Activated CD8-positive, alpha-beta memory T cell treated with anti-CD3 and anti-CD28 coated beads, Interleukin-2, amount 50 U/mL, for 24 hours (primary cell): ENCODE results near the gene CHDH.

Source experiments
- DNase-seq: peaks from one replicate; pipeline ENCODE4 v3.0.0-alpha.2; 2020; ENCODE audit errors: extremely low read depth

The CHDH gene

GRCh38 chr3:53808496-53808895, 37.7 kb downstream of the CHDH start:
- DNase-seq, result no peak

GRCh38 chr3:53807117-53807810, 39.0 kb downstream of the CHDH start:
- DNase-seq, result no peak

DNA sequence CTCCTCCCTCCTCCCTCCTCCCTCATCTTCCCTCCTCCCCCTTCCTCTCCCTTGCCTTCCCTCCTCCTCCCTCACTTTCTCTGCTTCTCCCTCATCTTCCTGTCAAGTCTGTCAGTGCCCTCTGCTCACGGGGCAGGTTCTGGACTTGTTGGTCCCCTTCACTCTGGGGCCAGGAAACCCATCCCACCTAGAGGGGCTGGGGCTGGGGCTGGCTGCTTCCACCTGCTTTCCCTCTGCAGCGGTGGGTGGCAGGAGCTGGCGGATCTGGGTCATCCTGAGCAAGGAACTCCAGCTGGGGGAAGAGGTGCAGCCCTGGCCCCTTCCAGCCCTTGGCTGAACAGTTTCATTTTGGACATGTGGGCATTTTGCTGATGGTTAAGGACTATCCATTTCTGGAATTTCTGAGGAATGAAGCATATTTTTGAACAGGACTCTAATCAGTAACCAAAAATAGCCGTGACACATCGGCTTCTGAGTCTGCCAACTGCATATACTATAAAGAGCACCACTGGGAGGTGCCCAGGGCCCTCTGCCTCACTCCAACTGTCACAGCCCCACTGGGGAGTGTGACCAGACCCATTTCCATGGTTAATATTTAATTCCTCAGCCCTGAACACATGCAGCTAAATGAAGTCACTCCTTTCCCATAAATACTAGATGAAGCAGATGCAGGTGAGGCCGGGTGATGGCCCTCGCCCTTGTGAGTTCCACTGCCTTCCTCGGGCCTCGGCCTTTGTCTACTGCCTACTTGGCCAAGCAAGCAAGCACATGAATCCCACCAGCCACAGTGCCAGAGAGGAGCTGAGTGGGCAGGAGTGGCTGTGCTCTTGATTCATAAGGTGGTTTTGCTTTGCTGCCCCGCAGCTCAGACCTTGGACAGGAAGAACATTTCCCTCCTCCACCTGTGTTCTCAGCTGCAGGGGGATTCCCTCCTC, 39.8 kb downstream of the CHDH start:
- DNase-seq, result no peak

- DNase-seq, result no peak
Observed at GRCh38 chr3:53805463-53806159, 40.6 kb downstream of the CHDH start.

DNA sequence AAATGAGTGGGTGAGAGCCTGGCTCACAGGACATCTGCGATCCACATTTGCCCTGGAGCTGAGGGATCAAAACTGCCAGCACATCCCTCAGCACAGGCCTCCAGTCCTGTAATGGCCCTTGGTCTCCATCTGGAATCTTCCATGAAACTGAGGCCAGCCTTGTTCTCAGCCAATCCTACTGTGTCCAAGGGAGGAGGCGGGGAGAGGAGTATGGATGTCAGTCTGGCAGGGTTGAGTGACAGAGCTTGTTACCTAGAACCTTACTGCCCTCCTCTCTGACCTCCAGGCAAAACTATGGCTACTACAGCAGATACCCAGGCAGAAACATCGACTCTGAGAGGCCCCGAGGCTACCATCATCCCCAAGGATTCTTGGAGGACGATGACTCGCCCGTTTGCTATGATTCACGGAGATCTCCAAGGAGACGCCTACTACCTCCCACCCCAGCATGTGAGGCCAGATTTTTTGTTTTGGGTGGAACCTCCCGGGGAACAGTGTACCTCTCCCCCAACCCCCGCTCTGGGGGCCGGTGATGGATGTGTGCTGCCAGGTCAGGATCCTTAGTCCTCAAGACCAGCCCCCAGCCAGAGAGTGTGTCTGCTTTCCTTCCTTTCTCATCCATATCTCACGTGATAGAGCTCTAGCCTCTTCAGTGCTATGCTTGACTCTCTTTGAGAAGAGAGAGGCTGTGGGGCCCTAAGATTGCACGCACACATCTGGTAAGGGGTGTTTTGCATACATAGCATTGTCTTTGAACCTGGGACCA, 41.3 kb downstream of the CHDH start:
- no peak for DNase-seq

GRCh38 chr3:53803816-53804695, 42.2 kb downstream of the CHDH start:
- DNase-seq, result no peak

- DNase-seq, result no peak
Observed at GRCh38 chr3:53803124-53803815, 42.9 kb downstream of the CHDH start.

DNA sequence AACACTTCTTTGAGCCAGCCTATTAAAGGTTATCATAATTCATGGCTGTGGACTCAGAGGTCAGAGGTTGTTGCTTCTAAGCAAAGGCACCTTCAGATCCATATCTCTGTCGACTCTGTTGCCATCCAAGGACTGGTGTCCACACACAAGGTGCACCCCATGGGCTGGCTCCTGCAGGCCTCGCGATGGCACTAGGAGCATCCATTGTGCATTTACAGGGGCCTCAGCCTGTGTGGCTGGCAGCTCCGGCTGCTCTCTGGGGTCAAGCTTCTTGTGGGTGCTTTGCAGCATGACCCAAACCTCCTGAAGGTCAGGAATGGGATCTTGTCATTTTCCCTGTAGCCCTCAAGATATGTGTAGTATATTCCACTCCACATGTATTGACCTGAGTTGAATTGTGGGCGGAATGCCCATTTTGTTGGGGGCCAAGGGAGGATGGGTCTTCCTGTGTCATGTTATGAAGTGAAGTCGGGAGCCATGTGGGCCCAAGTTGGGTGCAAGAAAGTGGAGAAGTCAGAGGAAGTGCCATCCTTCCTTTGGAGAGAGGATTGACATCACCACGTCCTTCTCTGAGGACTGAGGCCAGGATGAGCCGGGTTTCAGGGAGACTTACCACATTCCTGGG, 43.9 kb downstream of the CHDH start:
- DNase-seq, result no peak

GRCh38 chr3:53801319-53801718, 44.9 kb downstream of the CHDH start:
- no peak for DNase-seq

DNA sequence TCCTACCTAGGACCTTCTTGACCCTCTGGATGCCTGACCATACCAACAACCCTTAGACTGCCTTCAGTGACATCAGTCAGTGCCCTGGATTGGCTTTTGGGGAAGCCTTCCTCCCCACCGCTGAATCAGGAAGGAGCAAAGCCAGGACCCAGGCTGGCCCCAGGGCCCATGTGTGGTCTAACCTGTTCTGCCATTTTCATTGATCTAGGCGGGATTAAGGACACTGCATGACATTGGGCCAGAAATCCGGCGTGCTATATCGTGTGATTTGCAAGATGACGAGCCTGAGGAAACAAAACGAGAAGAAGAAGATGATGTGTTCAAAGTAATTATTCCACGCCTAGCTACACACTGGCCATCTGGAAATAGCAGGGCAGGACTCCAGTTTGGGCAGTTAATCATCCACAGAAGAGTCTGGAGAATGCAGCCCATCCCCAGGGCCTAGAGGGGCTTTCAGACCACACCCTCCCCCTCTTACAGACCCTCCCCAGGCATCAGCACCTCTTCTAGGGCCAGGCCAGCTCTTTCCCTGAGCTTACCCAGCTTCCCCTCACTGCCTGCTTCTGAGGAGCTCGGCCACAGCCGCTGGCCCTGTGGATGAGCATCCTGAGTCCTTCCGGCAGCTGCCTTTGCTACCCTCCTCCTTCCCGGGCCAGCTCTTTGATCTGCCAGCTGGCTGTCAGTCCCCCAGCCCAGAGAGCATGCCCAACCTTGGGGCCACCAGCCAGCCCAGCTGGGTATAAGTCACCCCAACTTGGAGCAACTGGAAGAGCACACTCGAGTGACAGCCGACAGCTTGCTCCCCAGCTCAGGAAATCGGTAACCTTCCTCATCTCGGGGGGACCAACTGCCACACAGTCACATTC, 45.9 kb downstream of the CHDH start:
- no peak for DNase-seq

DNA sequence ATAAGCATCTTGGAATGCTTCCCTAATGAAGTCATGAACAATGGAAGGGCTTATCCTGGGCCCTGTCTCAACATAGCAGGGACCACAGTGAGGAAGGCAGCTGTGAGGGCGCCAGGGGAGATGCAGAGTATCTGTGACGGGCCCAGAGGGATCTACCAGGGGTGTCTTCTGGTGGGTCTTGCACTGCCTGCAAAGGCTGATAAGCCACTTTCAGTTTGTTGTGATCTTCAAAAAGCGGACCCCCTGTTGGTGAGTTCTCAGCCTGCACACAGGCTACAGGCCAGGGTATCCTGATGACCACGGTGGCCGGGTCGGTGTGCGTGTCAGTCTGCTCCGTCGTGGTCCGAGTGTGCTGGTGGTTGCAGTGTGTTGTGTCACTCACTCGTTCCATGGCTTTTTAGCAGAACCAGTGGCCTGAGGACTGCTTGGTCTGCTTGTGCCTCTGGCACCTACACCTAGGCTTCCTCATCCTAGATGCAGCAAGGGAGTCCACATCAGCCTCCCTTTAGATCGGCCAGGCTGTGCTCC, 46.8 kb downstream of the CHDH start:
- DNase-seq, result no peak

DNA sequence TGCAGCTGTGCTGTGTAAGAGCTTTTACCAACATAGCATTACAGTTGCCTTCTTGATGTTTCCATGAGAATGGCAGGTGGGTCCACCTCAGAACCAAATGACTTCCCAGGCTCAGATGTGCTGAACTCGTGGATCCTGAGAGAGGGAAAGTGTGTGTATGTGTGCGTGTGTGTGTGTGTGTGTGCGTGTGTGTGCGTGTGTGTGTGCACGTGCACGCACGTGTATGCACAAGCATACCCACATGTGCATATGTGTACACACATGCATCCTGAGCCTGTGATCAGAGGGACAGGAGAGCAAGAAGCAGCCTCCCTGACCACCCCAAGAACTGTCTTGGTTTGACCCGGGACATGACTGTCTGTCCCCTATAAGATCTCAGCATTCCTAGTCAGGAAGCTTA, 48.1 kb downstream of the CHDH start:
- no peak for DNase-seq

GRCh38 chr3:53795789-53796560, 50.2 kb downstream of the CHDH start:
- no peak for DNase-seq

GRCh38 chr3:53795176-53795575, 51.0 kb downstream of the CHDH start:
- DNase-seq, result no peak

- no peak for DNase-seq
Observed at GRCh38 chr3:53794597-53794996, 51.6 kb downstream of the CHDH start.

DNA sequence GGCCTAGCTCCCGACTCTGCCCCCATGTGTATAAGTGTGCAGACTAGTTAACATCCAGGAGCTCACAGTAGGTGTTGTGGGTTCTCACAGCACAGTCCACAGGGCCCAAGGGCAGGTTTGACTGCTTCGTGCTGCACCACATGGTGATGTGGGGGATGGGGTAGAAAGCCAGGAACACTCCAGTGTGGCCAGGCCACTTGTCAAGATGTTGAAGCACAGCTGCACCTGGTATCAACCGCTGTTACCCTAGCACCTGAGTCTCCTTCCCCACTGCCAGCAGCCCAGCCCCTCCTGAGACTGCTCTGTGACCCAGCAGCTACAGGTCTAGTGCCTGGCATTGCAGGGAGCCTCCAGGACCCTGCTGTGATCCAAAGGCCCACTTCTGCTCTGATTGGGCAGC, 53.4 kb downstream of the CHDH start:
- no peak for DNase-seq

GRCh38 chr3:53791317-53791716, 54.9 kb downstream of the CHDH start:
- no peak for DNase-seq

DNA sequence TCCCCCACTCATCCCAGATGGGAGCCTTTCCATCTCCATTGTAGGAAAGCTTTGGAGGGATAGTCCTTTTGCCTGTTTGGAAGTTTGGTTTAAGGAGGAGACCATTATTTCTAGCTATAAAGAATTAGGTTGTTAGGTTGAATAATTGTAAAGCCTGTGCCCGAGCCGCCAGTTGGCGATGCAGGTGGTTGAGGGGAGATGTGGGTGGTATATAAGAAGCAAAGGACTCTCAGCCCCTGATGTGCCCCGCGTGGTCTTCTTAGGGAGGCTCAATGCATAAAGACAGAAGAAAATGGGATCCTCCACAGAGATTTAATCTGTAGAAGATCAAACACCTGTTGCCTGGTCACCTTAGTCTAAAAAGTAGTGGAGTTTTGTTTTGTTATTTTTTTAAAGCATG, 55.7 kb downstream of the CHDH start:
- DNase-seq, result no peak
